Stimulated activated memory B cell treated with anti-CD40 and anti-IgM and Interleukin-4, amounts not matched to agents 10 μg/mL and 1 μg/mL and 100 μg/mL, for 72 hours (primary cell): ENCODE data around the gene SH2B2.

Experiments
- ATAC-seq: fragments of 150-1000 bp; cut with Tn5 transposase; 2 replicates; pipeline ENCODE4 v1.10.0; 2021
- H3K27ac Mint-ChIP-seq: one replicate; pipeline ENCODE4 v1.8.0; 2022; ENCODE audit warnings: mild to moderate bottlenecking, mixed read lengths
- H3K27me3 Mint-ChIP-seq: one replicate; pipeline ENCODE4 v1.8.0; 2022; ENCODE audit warnings: mixed read lengths
- H3K36me3 Mint-ChIP-seq: one replicate; pipeline ENCODE4 v1.8.0; 2022; ENCODE audit warnings: mixed read lengths
- H3K4me1 Mint-ChIP-seq: one replicate; pipeline ENCODE4 v1.8.0; 2022; ENCODE audit warnings: mixed read lengths
- H3K4me3 Mint-ChIP-seq: one replicate; pipeline ENCODE4 v1.8.0; 2022; ENCODE audit warnings: mild to moderate bottlenecking, moderate library complexity, mixed read lengths
- H3K9me3 Mint-ChIP-seq: one replicate; pipeline ENCODE4 v1.8.0; 2022; ENCODE audit warnings: mixed read lengths

Gene SH2B2

GRCh38 chr7:102286237-102287110, at the start of gene SH2B2:
Gene SH2B2, plus strand, starts transcription at chr7:102286868. Its CDS starts 13,683 bp downstream, at chr7:102300551.
- no peaks in the 10 kb centered on the region for H3K9me3 Mint-ChIP-seq
- peak within 1 kb of the TSS; percentile 74 for H3K4me3 Mint-ChIP-seq
- H3K36me3 Mint-ChIP-seq: no peaks in the 10 kb centered on the region
- H3K27ac Mint-ChIP-seq: peak within 1 kb of the TSS; percentile 27
- peak; percentile 66 for ATAC-seq
- no peaks in the 10 kb centered on the region for H3K27me3 Mint-ChIP-seq
- peaks cover 65% of the 10 kb centered on the region for H3K4me1 Mint-ChIP-seq

DNA sequence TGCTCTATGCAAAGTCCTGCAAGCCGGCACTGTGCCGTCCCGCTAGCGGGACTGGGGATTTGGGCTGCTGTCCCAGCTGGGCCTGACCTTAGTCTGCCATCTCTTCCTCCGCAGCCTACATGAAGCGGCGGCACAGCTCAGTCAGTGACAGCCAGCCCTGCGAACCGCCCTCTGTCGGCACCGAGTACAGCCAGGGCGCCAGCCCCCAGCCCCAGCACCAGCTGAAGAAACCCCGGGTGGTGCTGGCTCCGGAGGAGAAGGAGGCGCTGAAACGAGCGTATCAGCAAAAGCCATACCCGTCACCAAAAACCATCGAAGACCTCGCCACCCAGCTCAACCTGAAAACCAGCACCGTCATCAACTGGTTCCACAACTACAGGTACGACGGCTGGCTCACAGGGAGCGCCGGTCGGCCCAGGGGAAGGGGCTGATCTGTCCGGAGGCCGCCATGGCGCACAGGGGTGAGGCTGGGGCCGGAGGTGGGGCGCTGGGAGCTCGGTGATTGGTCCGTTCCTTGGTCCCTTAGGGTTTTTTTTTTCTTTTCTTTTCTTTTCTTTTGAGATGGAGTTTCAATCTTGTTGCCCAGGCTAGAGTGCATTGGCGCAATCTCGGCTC, 47.4 kb upstream of the SH2B2 start:
- Mint-ChIP-seq H3K36me3 (peaks cover 39% of the 10 kb centered on the region), H3K27me3 (no peaks in the 10 kb centered on the region), H3K27ac (no peak overlapping the region), H3K9me3 (no peaks in the 10 kb centered on the region), H3K4me3 (no peak overlapping the region), H3K4me1 (no peaks in the 10 kb centered on the region)
- ATAC-seq: no peak

GRCh38 chr7:102241431-102241830, 45.2 kb upstream of the SH2B2 start:
- ATAC-seq: no peak
- H3K4me1 Mint-ChIP-seq: no peaks in the 10 kb centered on the region
- no peak overlapping the region for H3K27ac Mint-ChIP-seq
- H3K36me3 Mint-ChIP-seq: peaks cover 36% of the 10 kb centered on the region
- no peak overlapping the region for H3K4me3 Mint-ChIP-seq
- no peaks in the 10 kb centered on the region for H3K9me3 Mint-ChIP-seq
- H3K27me3 Mint-ChIP-seq: no peaks in the 10 kb centered on the region

DNA sequence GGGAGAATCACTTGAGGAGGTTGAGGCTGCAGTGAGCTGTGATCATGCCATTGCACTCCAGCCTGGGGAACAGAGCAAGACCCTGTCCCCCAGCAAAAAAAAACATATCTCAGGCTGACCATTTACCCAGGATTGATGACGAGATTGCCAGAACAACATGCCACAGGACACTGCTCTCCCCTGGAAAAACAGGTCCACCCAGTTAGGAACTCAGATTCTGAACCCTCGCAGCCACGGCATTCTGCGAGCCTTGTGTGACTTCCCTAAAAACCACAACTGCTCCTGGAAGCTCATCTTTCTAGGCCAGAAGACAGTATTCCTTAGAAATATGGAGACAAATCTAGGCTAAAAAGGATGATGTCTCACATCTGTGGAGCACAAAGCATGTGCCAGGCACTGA, 42.1 kb upstream of the SH2B2 start:
- Mint-ChIP-seq H3K27ac (no peak overlapping the region), H3K27me3 (no peaks in the 10 kb centered on the region), H3K4me1 (no peaks in the 10 kb centered on the region), H3K4me3 (no peak overlapping the region), H3K36me3 (peaks cover 33% of the 10 kb centered on the region), H3K9me3 (no peaks in the 10 kb centered on the region)
- no peak for ATAC-seq

DNA sequence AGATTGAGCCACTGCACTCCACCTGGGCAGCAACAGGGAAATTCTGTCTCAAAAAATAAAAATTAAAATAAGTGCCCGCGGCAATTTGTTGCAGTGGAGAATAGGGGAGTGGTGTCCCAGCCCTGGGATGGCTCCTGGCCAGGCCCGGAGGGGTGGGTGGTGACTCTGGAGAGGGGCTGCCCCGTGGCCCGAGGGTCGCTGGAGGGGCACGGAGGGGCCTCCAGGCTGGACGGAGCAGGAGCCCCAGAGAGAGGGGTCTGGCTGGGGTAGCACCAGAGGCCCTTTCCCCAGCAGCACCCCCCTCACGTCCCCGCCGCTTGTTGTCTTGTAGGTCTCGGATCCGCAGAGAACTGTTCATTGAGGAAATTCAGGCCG, 38.6 kb upstream of the SH2B2 start:
- no peaks in the 10 kb centered on the region for H3K27me3 Mint-ChIP-seq
- H3K4me3 Mint-ChIP-seq: no peak overlapping the region
- ATAC-seq: peak; percentile 14
- no peaks in the 10 kb centered on the region for H3K9me3 Mint-ChIP-seq
- H3K4me1 Mint-ChIP-seq: peaks cover 7% of the 10 kb centered on the region
- peaks cover 32% of the 10 kb centered on the region for H3K36me3 Mint-ChIP-seq
- H3K27ac Mint-ChIP-seq: no peak overlapping the region

DNA sequence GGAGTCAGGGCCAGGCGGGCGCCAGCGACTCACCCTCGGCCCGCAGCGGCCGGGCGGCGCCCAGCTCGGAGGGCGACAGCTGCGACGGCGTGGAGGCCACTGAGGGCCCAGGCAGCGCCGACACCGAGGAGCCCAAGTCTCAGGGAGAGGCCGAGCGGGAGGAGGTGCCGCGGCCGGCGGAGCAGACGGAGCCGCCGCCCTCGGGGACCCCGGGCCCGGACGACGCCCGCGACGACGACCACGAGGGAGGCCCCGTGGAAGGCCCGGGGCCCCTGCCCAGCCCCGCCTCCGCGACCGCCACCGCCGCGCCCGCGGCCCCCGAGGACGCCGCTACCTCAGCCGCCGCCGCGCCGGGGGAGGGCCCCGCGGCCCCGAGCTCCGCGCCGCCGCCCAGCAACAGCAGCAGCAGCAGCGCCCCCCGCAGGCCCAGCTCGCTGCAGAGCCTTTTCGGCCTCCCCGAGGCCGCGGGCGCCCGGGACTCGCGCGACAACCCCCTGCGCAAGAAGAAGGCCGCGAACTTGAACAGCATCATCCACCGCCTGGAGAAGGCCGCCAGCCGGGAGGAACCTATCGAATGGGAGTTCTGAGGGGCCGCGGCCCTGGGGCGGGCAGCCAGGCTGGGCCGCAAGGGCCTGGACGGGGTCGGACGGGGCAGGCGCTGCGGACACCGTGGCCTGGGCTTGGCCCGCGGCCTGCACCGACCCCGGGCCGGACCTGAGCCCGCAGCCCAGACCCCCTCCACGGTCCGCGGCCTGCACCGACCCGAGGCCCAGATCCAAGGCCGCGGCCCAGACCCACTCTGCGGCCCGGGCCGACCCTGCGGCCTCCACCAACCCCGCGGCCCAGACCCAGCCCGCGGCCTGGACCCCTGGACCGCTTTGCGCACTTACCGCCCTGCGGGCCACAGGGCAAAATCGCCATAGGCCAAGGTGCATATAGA, 37.9 kb upstream of the SH2B2 start:
- H3K36me3 Mint-ChIP-seq: peaks cover 28% of the 10 kb centered on the region
- no peak overlapping the region for H3K4me3 Mint-ChIP-seq
- no peaks in the 10 kb centered on the region for H3K27me3 Mint-ChIP-seq
- no peak overlapping the region for H3K27ac Mint-ChIP-seq
- peaks cover 7% of the 10 kb centered on the region for H3K4me1 Mint-ChIP-seq
- ATAC-seq: peak; percentile 69
- H3K9me3 Mint-ChIP-seq: no peaks in the 10 kb centered on the region

DNA sequence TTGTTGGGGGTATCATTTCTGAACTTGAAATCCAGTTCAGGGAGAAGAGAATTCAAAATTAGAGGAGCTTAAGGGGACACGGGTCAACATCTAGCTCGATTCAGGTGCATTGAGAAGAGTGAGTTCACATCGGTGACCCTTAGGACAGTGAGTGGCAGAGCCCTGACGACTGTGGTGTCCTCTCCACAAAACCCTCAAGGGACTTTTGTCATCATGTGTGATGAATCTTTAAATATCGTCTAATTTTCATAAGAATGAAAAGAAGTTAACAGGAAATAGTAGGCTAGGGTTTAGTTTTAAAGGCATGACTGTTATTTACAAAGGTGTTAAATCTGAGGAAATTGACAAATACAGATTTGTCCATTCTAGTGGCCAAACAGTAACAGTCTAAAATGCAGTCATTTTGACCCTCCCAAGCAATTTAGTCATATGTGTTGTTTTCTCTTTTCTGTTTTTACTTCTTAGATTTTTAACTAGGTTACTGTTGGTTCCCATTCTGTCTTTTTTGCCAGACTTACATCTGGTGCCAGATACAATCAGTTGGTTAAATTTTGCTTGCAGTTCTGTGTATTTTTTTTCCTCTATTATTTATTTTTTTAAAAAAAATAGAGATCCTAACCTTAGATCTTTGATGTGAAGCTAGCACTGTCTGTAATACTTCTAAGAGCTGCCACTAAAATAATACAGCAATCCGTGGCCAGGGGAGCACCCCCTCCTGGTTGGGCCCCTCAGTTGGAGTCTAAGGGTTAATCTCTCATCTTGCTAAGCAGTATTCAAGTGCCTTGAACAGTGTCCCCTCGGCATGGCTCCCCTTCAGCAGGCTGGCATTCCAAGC, 34.9 kb upstream of the SH2B2 start:
- peaks cover 20% of the 10 kb centered on the region for H3K36me3 Mint-ChIP-seq
- no peaks in the 10 kb centered on the region for H3K9me3 Mint-ChIP-seq
- no peaks in the 10 kb centered on the region for H3K27me3 Mint-ChIP-seq
- peaks cover 7% of the 10 kb centered on the region for H3K4me1 Mint-ChIP-seq
- H3K4me3 Mint-ChIP-seq: no peak overlapping the region
- no peak for ATAC-seq
- H3K27ac Mint-ChIP-seq: no peak overlapping the region

- Mint-ChIP-seq H3K9me3 (no peaks in the 10 kb centered on the region), H3K27ac (no peak overlapping the region), H3K4me1 (peaks cover 7% of the 10 kb centered on the region), H3K27me3 (no peaks in the 10 kb centered on the region), H3K36me3 (peaks cover 13% of the 10 kb centered on the region), H3K4me3 (no peak overlapping the region)
- ATAC-seq: no peak
These were observed 34.2 kb upstream of the SH2B2 start for GRCh38 chr7:102252366-102252982.

GRCh38 chr7:102253066-102253972, 33.3 kb upstream of the SH2B2 start:
- Mint-ChIP-seq H3K27ac (no peak overlapping the region), H3K4me3 (no peak overlapping the region), H3K27me3 (no peaks in the 10 kb centered on the region), H3K4me1 (peaks cover 7% of the 10 kb centered on the region), H3K36me3 (peaks cover 7% of the 10 kb centered on the region), H3K9me3 (no peaks in the 10 kb centered on the region)
- no peak for ATAC-seq

GRCh38 chr7:102253973-102254370, 32.7 kb upstream of the SH2B2 start:
- no peak overlapping the region for H3K4me3 Mint-ChIP-seq
- H3K27ac Mint-ChIP-seq: no peak overlapping the region
- H3K36me3 Mint-ChIP-seq: peaks cover 7% of the 10 kb centered on the region
- ATAC-seq: no peak
- no peaks in the 10 kb centered on the region for H3K9me3 Mint-ChIP-seq
- peaks cover 7% of the 10 kb centered on the region for H3K4me1 Mint-ChIP-seq
- no peaks in the 10 kb centered on the region for H3K27me3 Mint-ChIP-seq

GRCh38 chr7:102254521-102254920, 32.1 kb upstream of the SH2B2 start:
- ATAC-seq: no peak
- Mint-ChIP-seq H3K27me3 (no peaks in the 10 kb centered on the region), H3K4me1 (peaks cover 7% of the 10 kb centered on the region), H3K27ac (no peak overlapping the region), H3K9me3 (no peaks in the 10 kb centered on the region), H3K4me3 (no peak overlapping the region), H3K36me3 (peaks cover 7% of the 10 kb centered on the region)

GRCh38 chr7:102255501-102255900, 31.2 kb upstream of the SH2B2 start:
- peaks cover 3% of the 10 kb centered on the region for H3K36me3 Mint-ChIP-seq
- peaks cover 7% of the 10 kb centered on the region for H3K4me1 Mint-ChIP-seq
- H3K27ac Mint-ChIP-seq: no peak overlapping the region
- no peaks in the 10 kb centered on the region for H3K9me3 Mint-ChIP-seq
- ATAC-seq: no peak
- H3K4me3 Mint-ChIP-seq: no peak overlapping the region
- H3K27me3 Mint-ChIP-seq: no peaks in the 10 kb centered on the region

- Mint-ChIP-seq H3K9me3 (no peaks in the 10 kb centered on the region), H3K4me3 (no peak overlapping the region), H3K4me1 (peaks cover 7% of the 10 kb centered on the region), H3K27me3 (no peaks in the 10 kb centered on the region), H3K36me3 (no peaks in the 10 kb centered on the region), H3K27ac (no peak overlapping the region)
- ATAC-seq: no peak
These were observed 30.8 kb upstream of the SH2B2 start for GRCh38 chr7:102255916-102256315.
